ENCODE measurements around the gene ITSN2.
"Not testable (repeated sequence)": the region's sequence is repeated elsewhere in the genome, so short reads cannot be mapped to it uniquely, and the experiment has no call there.

ITSN2 gene

DNA sequence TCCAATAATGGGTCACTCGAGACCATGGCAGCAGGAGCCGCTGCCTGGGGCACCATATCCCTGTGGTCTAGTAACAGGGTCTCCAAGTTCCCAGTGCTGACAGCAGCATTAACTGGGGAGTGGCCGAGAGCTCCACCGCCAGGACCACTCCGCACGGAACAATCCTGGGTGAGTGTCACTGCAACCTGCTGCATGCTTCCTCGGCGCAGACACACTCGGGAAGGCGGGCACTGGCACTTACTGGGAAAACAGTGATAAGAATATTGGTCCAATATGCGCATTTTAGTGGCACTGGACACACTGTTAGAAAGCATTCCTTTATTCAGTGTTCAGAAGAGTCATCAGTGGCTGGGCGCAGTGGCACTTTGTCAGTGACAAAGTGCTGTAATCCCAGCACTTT, 155.8 kb downstream of the ITSN2 start:
- Histone ChIP-seq H3K4me1 (peaks cover 0 to 13% (median 10%) of the 10 kb centered on the region in 10 experiments; a peak in 12 of 20 replicates), H3K4me3 (no peak overlapping the region), H4K20me1 (peaks cover 0 to 4% (median 0%) of the 10 kb centered on the region in 11 experiments; a peak in 2 of 22 replicates), H3K9me3 (replicated peaks in 1 of 11) (no peaks in the 10 kb centered on the region), H3K27ac (no peak overlapping the region), H3K4me2 (no peak overlapping the region), H3K27me3 (no peaks in the 10 kb centered on the region), H3K36me3 (peaks cover 51 to 86% (median 54%) of the 10 kb centered on the region in 11 experiments), H3K9ac (no peak overlapping the region)
- no peak for TF ChIP-seq Cebpa-rat (IDR thresholded peaks at IDR 0.05)

DNA sequence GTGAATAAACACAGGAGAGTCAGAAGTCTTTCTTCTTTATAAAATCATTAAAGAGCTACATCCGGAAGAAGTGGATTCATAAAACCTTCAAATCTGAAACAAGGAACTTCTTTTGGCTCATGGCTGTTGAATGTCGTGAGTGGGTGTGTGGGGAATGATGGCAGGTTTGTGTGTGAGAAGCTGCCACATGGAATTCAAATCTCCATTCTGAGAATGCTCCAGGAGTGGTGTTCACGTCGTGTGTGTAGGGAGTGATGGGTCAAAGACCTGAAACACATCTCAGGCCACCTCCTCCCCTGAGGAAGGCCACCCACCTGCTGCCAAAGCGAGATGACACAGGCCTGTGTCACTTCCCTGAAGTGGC, 156.6 kb downstream of the ITSN2 start:
- Histone ChIP-seq H3K36me3 (peaks cover 43 to 79% (median 47%) of the 10 kb centered on the region in 11 experiments), H3K27ac (no peak overlapping the region), H3K9me3 (replicated peaks in 1 of 11) (no peaks in the 10 kb centered on the region), H3K4me1 (peaks cover 0 to 13% (median 10%) of the 10 kb centered on the region in 10 experiments; a peak in 12 of 20 replicates), H3K4me2 (no peak overlapping the region), H3K27me3 (no peaks in the 10 kb centered on the region), H3K4me3 (no peak overlapping the region), H3K9ac (no peak overlapping the region), H4K20me1 (peaks cover 0 to 4% (median 0%) of the 10 kb centered on the region in 11 experiments; a peak in 1 of 22 replicates)
- no peak for TF ChIP-seq Cebpa-rat (IDR thresholded peaks at IDR 0.05)

DNA sequence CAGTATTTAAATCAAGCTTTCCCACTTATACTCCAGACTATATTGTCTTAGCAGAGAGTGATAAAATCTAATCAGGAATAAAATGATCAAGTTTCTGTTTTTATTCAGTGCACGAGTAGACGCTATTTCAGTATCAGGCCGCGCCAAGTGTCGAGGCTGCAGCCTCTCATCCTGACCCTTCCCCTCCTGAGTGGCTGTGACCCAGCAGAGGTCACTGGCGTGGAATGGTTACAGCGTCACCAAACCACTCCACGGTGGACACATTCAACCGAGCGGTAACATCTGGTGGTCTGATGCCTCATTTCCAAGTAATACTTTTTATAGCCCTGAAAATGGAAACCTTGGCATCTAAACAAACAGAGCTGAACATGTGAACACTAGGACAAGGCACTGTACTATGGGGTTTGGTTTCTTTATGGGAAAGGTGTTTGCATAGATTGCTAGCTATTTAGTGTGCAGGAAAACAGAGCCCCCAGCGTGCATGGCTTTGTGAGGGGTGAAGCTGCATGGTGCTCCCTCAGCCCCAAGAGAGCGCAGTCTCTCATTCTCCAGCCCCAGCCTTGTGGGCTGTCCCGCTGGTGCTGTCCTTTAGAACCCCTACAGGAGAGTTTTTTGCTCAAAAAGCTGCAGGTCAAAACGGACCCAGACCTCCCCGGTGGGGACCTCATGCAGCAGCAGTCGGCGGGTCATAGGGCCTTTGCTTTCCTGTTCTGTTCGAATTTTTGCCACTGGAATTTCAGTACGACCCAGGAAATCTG, 157.1 kb downstream of the ITSN2 start:
- Histone ChIP-seq H3K36me3 (peaks cover 38 to 73% (median 41%) of the 10 kb centered on the region in 11 experiments), H4K20me1 (no peaks in the 10 kb centered on the region; a peak in 1 of 22 replicates), H3K9me3 (replicated peaks in 1 of 11) (no peaks in the 10 kb centered on the region), H3K9ac (no peak overlapping the region), H3K4me1 (peaks cover 0 to 13% (median 10%) of the 10 kb centered on the region in 10 experiments; a peak in 12 of 20 replicates), H3K4me2 (no peak overlapping the region), H3K27ac (no peak overlapping the region), H3K27me3 (no peaks in the 10 kb centered on the region), H3K4me3 (no peak overlapping the region)
- TF ChIP-seq Cebpa-rat (IDR thresholded peaks at IDR 0.05), result no peak

DNA sequence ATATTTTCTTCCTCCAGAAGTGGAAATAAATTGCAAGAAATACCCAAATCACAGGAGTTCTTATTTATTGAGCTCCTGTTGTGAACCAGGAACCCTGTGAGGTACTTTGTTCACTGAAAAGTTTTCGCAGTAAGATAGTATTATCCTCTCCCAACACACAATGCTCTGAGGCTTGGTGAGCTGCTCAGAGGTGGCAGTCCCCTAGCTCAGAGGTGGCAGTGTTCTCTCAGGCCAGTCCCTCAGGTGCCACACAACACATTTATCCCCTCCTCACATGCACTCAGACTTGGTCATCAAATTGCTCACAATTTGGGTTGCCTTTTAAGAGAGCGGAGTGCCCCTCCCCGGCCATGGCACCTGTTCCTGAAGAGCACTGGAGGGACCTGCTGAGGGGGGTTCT, 159.5 kb downstream of the ITSN2 start:
- TF ChIP-seq Cebpa-rat (IDR thresholded peaks at IDR 0.05), result no peak
- Histone ChIP-seq H3K4me3 (no peak overlapping the region), H3K27ac (no peak overlapping the region), H3K4me2 (no peak overlapping the region), H3K4me1 (no peaks in the 10 kb centered on the region), H4K20me1 (no peaks in the 10 kb centered on the region; a peak in 1 of 22 replicates), H3K9me3 (replicated peaks in 1 of 11) (no peaks in the 10 kb centered on the region), H3K9ac (no peak overlapping the region), H3K36me3 (peaks cover 30 to 50% (median 38%) of the 10 kb centered on the region in 11 experiments), H3K27me3 (no peaks in the 10 kb centered on the region)

DNA sequence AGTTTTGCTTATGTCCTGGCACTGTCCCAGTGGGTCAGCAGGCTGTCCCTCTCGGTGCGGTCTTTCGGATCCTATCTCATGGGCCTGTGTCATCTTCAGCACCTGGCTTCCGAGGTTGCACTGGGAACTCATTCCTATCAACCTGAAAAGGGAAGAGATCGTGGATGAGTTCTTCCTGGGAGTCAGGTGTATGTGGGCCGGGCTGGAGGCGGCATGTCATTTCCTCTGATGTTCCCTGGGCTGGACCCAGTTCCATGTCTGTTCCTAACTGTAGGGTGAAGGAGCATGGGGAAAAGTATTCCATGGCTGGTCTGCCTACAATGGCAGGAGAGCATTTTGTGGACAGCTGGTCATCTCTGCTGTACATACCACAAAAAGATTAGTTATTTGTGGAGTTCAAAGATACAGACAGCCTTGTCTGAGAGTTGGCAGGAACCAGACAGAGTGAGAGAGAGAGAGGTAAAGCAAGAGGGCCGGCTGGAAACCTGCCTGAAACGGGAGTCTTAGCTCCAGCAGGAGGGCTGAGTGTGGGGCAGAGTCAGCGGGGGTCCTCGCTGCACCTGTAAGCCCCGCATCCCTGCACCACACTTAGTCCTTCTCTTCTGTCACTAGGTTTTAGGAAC, 160.3 kb downstream of the ITSN2 start:
- H3K9ac ChIP-seq, result no peak overlapping the region
- H3K9me3 ChIP-seq (replicated peaks in 1 of 11), result no peaks in the 10 kb centered on the region
- H3K27me3 ChIP-seq, result no peaks in the 10 kb centered on the region
- H3K4me2 ChIP-seq, result no peak overlapping the region
- no peak for TF ChIP-seq Cebpa-rat (IDR thresholded peaks at IDR 0.05)
- H4K20me1 ChIP-seq, result no peaks in the 10 kb centered on the region; a peak in 1 of 22 replicates
- no peak overlapping the region for H3K27ac ChIP-seq
- H3K4me3 ChIP-seq, result no peak overlapping the region
- H3K36me3 ChIP-seq, result peaks cover 23 to 43% (median 35%) of the 10 kb centered on the region in 11 experiments
- H3K4me1 ChIP-seq, result no peaks in the 10 kb centered on the region

DNA sequence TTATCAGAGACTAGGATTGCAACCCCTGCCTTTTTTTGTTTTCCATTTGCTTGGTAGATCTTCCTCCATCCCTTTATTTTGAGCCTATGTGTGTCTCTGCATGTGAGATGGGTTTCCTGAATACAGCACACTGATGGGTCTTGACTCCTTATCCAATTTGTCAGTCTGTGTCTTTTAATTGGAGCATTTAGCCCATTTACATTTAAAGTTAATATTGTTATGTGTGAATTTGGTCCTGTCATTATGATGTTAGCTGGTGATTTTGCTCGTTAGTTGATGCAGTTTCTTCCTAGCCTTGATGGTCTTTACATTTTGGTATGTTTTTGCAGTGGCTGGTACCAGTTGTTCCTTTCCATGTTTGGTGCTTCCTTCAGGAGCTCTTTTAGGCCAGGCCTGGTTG, 163.1 kb downstream of the ITSN2 start:
- H3K4me2 ChIP-seq, result not testable (repeated sequence)
- peaks cover 0 to 20% (median 7%) of the 10 kb centered on the region in 11 experiments; a peak in 12 of 22 replicates for H3K36me3 ChIP-seq

DNA sequence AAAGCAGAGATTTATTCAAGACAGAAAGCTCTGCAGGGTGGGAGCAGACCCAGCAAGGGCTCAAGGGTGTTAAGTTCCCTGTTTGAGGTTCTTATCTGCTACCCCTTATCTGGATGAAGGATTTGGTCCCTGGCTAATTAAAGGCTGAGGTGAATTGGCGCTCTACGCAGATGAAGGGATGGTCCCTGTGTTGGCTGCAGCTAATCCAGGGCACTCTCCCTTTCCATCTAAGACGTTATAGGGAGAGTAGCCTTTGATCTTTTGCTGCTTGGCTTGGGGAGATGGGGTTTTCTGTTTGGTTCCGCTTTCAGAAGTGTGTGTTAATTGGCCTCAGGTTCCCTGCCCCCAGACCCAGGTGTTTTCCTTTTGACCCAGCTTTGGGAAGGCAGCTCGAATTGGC, 168.5 kb downstream of the ITSN2 start:
- no peaks in the 10 kb centered on the region for H3K4me1 ChIP-seq
- H4K20me1 ChIP-seq, result no peaks in the 10 kb centered on the region
- H3K9ac ChIP-seq, result no peak overlapping the region
- H3K27ac ChIP-seq, result no peak overlapping the region
- no peak for TF ChIP-seq Cebpa-rat (IDR thresholded peaks at IDR 0.05)
- no peak overlapping the region for H3K4me2 ChIP-seq
- H3K4me3 ChIP-seq, result no peak overlapping the region
- H3K36me3 ChIP-seq, result no peaks in the 10 kb centered on the region
- H3K27me3 ChIP-seq, result no peaks in the 10 kb centered on the region
- no peaks in the 10 kb centered on the region for H3K9me3 ChIP-seq (replicated peaks in 1 of 11)

More for the DNA sequence above, 163.1 kb downstream of the ITSN2 start:
- H4K20me1 ChIP-seq; H3K9me3 ChIP-seq (replicated peaks in 1 of 11); H3K9ac ChIP-seq; H3K4me1 ChIP-seq; H3K4me3 ChIP-seq; H3K27ac ChIP-seq; H3K27me3 ChIP-seq: not testable (repeated sequence)

DNA sequence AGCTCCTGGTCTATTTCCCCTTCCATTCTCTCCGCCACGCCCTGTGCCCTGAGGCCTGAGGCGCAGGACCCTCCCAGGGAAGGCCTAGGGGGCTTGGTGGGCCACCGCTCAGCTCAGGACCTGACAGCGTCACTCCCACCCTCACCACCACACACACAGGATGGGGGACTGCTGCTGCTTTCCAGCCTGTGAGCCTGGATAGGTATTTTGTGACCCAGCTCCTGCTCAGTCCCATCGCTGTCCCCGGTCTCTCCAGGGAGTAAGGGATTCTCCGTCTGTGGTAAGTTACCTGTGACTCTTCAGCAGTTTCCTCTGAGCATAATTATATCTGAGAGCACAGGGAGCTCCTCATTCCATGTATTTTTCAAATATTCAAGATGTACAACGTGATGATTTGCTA, 169.2 kb downstream of the ITSN2 start:
- TF ChIP-seq Cebpa-rat (IDR thresholded peaks at IDR 0.05), result no peak
- Histone ChIP-seq H3K27me3 (no peaks in the 10 kb centered on the region), H3K9ac (no peak overlapping the region), H3K4me1 (no peaks in the 10 kb centered on the region), H3K36me3 (no peaks in the 10 kb centered on the region), H3K9me3 (replicated peaks in 1 of 11) (no peaks in the 10 kb centered on the region), H4K20me1 (no peaks in the 10 kb centered on the region), H3K4me2 (no peak overlapping the region), H3K27ac (no peak overlapping the region), H3K4me3 (no peak overlapping the region)

DNA sequence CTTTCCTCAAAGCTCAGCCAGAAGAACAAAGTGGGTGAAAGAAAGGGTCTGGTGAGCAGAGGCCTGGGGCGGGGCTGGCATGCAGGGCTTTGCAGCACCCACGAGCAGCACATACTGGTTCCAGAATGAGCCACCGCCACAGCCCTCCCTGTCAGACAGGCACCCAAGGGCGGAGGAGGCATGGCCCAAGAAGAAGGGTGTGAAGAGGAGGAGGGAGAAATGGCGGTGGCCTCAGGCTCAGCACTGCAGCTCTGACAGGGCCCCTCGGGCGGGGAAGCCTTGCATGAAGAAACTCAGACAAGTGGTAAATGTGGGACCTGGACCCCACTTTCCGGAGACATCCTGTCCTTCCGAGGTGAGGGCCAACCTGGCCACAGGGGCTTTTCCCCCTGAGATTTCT, 169.8 kb downstream of the ITSN2 start:
- H3K4me1 ChIP-seq, result no peaks in the 10 kb centered on the region
- TF ChIP-seq Cebpa-rat (IDR thresholded peaks at IDR 0.05), result no peak
- H4K20me1 ChIP-seq, result no peaks in the 10 kb centered on the region
- no peaks in the 10 kb centered on the region for H3K9me3 ChIP-seq (replicated peaks in 1 of 11)
- H3K9ac ChIP-seq, result no peak overlapping the region
- no peaks in the 10 kb centered on the region for H3K27me3 ChIP-seq
- no peak overlapping the region for H3K4me3 ChIP-seq
- H3K27ac ChIP-seq, result no peak overlapping the region
- H3K36me3 ChIP-seq, result no peaks in the 10 kb centered on the region
- no peak overlapping the region for H3K4me2 ChIP-seq

DNA sequence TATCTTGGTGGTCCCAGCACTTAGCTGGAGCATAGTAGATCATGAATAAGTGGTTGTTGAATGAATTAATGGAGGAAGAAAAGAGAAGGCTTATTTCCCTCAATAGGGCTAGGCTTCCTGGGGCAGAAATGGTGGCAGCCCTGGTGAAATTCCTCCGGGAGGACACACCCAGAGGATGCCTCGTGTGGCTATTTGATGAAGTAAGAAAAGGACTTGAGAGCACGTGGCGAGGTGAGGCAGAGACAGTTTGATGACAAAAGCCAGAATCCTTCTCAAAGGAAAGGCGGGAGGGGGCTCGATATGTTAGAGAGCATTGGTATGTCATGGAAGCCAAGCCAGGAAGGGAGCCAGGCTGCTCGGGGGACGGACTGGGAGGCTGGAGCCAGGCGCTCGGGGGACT, 170.8 kb downstream of the ITSN2 start:
- Histone ChIP-seq H3K4me2 (no peak overlapping the region), H3K4me1 (no peaks in the 10 kb centered on the region), H4K20me1 (no peaks in the 10 kb centered on the region), H3K9me3 (replicated peaks in 1 of 11) (no peaks in the 10 kb centered on the region), H3K27me3 (no peaks in the 10 kb centered on the region), H3K27ac (no peak overlapping the region), H3K36me3 (no peaks in the 10 kb centered on the region), H3K4me3 (no peak overlapping the region), H3K9ac (no peak overlapping the region)
- no peak for TF ChIP-seq Cebpa-rat (IDR thresholded peaks at IDR 0.05)
